Breast epithelium (tissue), 4 donors: ENCODE data around the gene HAGHL. TPM values are rescaled to one million over a fixed set of nuclear protein-coding genes. Genes with fewer than 3 reads are reported as not detected.
A peak's percentile ranks its signal among the peaks of the same experiment; 100 is the strongest.

Experiments
- DNase-seq, 2 donors: peaks; one replicate each; pipeline ENCODE4 v3.0.0-alpha.2; 2019; ENCODE audit warnings: low spot score in 2 of 2
- H3K27ac ChIP-seq, 2 donors: fragments of 200-600 bp; sonication (generic) in 1 of 2; one replicate each; pipeline ENCODE4 v1.5.1; 2016 to 2019; ENCODE audit warnings: mild to moderate bottlenecking in 1 of 2
- H3K27me3 ChIP-seq, 2 donors: fragments of 200-600 bp; sonication (generic) in 1 of 2; one replicate each; pipeline versions ENCODE4 v1.5.1 to v1.6.0; 2017 to 2019; ENCODE audit warnings: control low read depth in 1 of 2, mild to moderate bottlenecking in 1 of 2
- H3K36me3 ChIP-seq: fragments of 200-600 bp; one replicate; pipeline ENCODE4 v1.5.1; 2019
- H3K4me1 ChIP-seq, 2 donors: fragments of 200-600 bp; sonication (generic); one replicate each; pipeline ENCODE4 v1.5.1; 2016 to 2019; ENCODE audit warnings: control low read depth in 1 of 2
- H3K4me3 ChIP-seq, 3 donors: fragments of 200-600 bp; sonication (generic); 1 replicate in 2 of 3; 2 replicates in 1 of 3; pipeline ENCODE4 v1.5.1; 2016 to 2019; ENCODE audit warnings: mild to moderate bottlenecking in 3 of 3, moderate library complexity in 2 of 3
- H3K9me3 ChIP-seq, 2 donors: fragments of 200-600 bp; sonication (generic) in 1 of 2; one replicate each; pipeline ENCODE4 v1.5.1; 2016 to 2019; ENCODE audit warnings: control low read depth in 1 of 2
- POLR2A ChIP-seq: fragments of 450-650 bp; IDR thresholded peaks from one replicate; pipeline ENCODE4 v1.6.1; 2016; ENCODE audit warnings: antibody characterized with exemption, mild to moderate bottlenecking, moderate library complexity
- POLR2AphosphoS5 ChIP-seq, 3 donors: sonication (generic); formaldehyde crosslinking; IDR thresholded peaks; one replicate each; pipeline ENCODE4 v1.6.1; 2017; ENCODE audit warnings: antibody characterized with exemption in 3 of 3
- intact Hi-C: fragments of 100-400 bp; cut with DNase I; formaldehyde crosslinking; loops from one replicate; pipeline ENCODE4 v1.15.1; 2023; ENCODE audit warnings: low total_unique reads
- total RNA-seq, 3 donors: library from RNA; depleted of rRNA; stranded (reverse); fragments of >200 nt; gene quantifications; one replicate each; pipeline ENCODE4 v1.1.0, GENCODE V29; 2016
- TF ChIP-seq, protein P1 (sequence below), 3 donors: fragments of 450-650 bp; IDR thresholded peaks; one replicate each; pipeline ENCODE4 v1.5.1; 2016 to 2017; ENCODE audit warnings: antibody characterized with exemption in 3 of 3, mild to moderate bottlenecking in 3 of 3, moderate library complexity in 3 of 3

The HAGHL gene
- total RNA-seq, 3 donors from 2014 or later = 4.3 to 7.5 (median 5.1) TPM

DNA sequence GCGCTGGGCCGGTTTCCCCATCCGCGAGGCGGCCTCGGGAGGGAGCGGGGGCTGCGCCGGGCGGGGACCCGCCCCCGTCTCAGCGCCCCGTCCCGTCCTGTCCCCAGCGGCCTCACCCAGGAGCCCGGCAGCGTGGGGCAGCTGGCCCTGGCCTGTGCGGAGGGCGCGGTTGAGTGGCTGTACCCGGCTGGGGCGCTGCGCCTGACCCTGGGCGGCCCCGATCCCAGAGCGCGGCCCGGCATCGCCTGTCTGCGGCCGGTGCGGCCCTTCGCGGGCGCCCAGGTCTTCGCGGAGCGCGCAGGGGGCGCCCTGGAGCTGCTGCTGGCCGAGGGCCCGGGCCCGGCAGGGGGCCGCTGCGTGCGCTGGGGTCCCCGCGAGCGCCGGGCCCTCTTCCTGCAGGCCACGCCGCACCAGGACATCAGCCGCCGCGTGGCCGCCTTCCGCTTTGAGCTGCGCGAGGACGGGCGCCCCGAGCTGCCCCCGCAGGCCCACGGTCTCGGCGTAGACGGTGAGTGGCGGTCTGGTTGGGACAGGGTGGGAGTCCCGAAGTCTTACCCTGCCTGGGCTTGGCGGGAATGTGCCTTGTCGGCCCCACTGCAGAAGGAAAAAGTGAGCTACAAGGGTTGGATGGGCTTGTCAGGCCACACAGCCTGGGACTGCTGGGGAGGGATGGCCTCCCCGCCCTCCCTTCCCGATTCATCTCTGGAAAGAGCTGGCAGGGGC lies 11.3 kb upstream of the HAGHL start:
- Histone ChIP-seq H3K4me3 (peak overlapping the region; percentile 65 to 96 (median 72)), H3K4me1 (peaks cover 8 to 17% of the 10 kb centered on the region in 2 donors), H3K36me3 (no peaks in the 10 kb centered on the region), H3K27ac (no peak overlapping the region), H3K27me3 (peaks cover 6 to 15% of the 10 kb centered on the region in 2 donors), H3K9me3 (no peaks in the 10 kb centered on the region)
- TF ChIP-seq POLR2AphosphoS5 (IDR thresholded peaks at IDR 0.05) = no peak
- TF ChIP-seq POLR2A = no peak
- TF ChIP-seq, protein P1, sequence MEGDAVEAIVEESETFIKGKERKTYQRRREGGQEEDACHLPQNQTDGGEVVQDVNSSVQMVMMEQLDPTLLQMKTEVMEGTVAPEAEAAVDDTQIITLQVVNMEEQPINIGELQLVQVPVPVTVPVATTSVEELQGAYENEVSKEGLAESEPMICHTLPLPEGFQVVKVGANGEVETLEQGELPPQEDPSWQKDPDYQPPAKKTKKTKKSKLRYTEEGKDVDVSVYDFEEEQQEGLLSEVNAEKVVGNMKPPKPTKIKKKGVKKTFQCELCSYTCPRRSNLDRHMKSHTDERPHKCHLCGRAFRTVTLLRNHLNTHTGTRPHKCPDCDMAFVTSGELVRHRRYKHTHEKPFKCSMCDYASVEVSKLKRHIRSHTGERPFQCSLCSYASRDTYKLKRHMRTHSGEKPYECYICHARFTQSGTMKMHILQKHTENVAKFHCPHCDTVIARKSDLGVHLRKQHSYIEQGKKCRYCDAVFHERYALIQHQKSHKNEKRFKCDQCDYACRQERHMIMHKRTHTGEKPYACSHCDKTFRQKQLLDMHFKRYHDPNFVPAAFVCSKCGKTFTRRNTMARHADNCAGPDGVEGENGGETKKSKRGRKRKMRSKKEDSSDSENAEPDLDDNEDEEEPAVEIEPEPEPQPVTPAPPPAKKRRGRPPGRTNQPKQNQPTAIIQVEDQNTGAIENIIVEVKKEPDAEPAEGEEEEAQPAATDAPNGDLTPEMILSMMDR (IDR thresholded peaks at IDR 0.05) = no peak
- intact Hi-C loops = loop anchor here (2.0 kb wide), 1 partner anchor 69 kb away; no protein-coding TSS in a partner anchor
- DNase-seq = no peak

DNA sequence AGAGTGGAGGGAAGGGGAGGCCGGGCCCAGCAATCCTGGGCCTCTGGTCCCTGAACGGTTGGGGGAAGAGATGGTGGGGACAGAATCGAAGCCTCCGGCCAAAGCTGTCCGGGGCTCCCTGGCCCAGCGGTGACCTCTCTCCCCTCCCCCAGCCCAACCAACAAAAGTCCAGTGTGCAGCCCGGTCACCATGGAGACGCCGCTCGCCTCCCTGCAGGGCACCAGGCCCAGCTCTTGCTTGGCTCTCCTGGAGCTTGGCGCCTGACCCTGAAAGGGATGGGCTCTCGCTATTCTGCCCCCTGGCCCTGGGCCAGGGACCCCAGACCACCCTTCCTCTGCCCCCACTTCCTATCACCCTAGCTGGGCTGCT lies 10.7 kb upstream of the HAGHL start:
- peak in 1 of 2 donors; percentile 74 for DNase-seq
- Histone ChIP-seq H3K27me3 (peaks cover 3 to 9% of the 10 kb centered on the region in 2 donors), H3K9me3 (no peaks in the 10 kb centered on the region), H3K36me3 (no peaks in the 10 kb centered on the region), H3K27ac (no peak overlapping the region), H3K4me3 (peak overlapping the region in 2 of 3 donors; percentile 72 to 96), H3K4me1 (peaks cover 8 to 17% of the 10 kb centered on the region in 2 donors)
- intact Hi-C loops = loop anchor here (2.0 kb wide), 1 partner anchor 69 kb away; no protein-coding TSS in a partner anchor
- TF ChIP-seq, protein P1 (IDR thresholded peaks at IDR 0.05) = no peak
- TF ChIP-seq POLR2AphosphoS5 (IDR thresholded peaks at IDR 0.05) (no peak), POLR2A (no peak)

DNA sequence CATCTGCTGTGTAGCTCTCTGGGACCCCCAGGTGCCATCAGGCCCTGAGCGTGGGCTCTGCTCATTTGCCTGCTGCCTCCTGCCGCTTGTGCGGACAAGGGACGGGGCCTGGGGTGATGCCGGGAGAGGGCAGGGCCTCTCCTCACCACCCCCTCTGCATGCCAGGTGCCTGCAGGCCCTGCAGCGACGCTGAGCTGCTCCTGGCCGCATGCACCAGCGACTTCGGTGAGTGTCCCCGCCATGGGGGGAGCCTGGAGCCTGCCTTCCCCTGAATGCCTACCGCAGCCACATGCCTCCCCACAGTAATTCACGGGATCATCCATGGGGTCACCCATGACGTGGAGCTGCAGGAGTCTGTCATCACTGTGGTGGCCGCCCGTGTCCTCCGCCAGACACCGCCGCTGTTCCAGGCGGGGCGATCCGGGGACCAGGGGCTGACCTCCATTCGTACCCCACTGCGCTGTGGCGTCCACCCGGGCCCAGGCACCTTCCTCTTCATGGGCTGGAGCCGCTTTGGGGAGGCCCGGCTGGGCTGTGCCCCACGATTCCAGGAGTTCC lies 10.1 kb upstream of the HAGHL start:
- peaks cover 0 to 3% of the 10 kb centered on the region in 2 donors for H3K27me3 ChIP-seq
- H3K4me1 ChIP-seq = peaks cover 14 to 22% of the 10 kb centered on the region in 2 donors
- no peak for DNase-seq
- intact Hi-C loops = loop anchor here (2.0 kb wide), 1 partner anchor 68 kb away; no protein-coding TSS in a partner anchor
- no peak for TF ChIP-seq POLR2AphosphoS5 (IDR thresholded peaks at IDR 0.05)
- no peak for TF ChIP-seq POLR2A
- TF ChIP-seq, protein P1 (IDR thresholded peaks at IDR 0.05) = no peak
- no peak overlapping the region for H3K27ac ChIP-seq
- H3K4me3 ChIP-seq = peak overlapping the region in 1 of 3 donors; percentile 96
- no peaks in the 10 kb centered on the region for H3K36me3 ChIP-seq
- H3K9me3 ChIP-seq = no peaks in the 10 kb centered on the region

DNA sequence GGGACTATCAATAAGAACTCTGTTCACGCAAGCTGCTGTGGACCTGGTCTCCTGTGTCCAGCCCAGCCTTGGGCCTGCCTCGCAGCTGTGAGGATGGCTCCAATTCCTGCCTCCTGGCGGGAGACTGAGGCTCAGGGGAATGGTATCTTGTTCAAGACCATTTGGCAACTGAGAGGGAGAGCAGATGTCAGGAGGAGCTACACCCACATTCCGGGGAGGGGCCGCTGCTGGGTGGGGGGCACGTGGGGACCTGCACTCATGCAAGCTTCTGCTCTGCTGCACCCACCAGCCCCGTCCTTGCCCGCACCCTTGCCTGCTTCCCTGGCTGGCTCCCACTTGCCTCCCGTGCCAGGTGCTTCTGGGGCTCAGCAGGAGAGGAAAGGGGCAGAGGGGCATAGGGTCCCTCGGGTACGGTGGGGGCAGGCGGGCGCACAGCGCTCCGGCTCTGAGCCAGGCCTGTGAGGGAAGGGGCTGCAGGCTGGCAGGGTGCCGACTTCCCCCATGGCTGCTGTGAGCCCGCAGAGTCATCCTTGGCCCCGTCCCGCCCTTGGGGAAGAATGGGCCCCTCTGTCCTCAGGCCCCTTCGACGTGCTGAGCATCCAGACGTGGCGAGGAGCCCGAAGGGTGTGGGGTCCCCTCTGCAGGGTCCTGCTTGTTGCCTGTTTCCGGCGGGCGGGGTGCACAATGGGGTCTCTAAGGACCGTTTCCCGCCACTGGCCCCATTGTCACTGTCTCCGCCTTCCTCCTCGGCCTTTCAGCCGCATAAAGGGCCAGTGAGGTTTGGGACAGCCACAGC lies 9.3 kb upstream of the HAGHL start:
- no peaks in the 10 kb centered on the region for H3K9me3 ChIP-seq
- DNase-seq = no peak
- H3K27ac ChIP-seq = no peak overlapping the region
- intact Hi-C loops = loop anchor here (2.0 kb wide), 1 partner anchor 67 kb away; no protein-coding TSS in a partner anchor
- TF ChIP-seq, protein P1 (IDR thresholded peaks at IDR 0.05) = no peak
- TF ChIP-seq POLR2AphosphoS5 (IDR thresholded peaks at IDR 0.05) = no peak
- no peak for TF ChIP-seq POLR2A
- H3K27me3 ChIP-seq = no peaks in the 10 kb centered on the region
- peaks cover 14 to 24% of the 10 kb centered on the region in 2 donors for H3K4me1 ChIP-seq
- no peak overlapping the region for H3K4me3 ChIP-seq
- H3K36me3 ChIP-seq = no peaks in the 10 kb centered on the region
